SK-N-SH treated with all-trans-retinoic acid at 6 μM for 48 hours (cell line): ENCODE measurements around the gene PER2.
"Not testable (repeated sequence)": the region's sequence is repeated elsewhere in the genome, so short reads cannot be mapped to it uniquely, and the experiment has no call there.

Experiments
- ATAC-seq: fragments of 200-7000 bp; cut with Tn5 transposase; 3 replicates; pipeline ENCODE4 v1.9.1; 2020; ENCODE audit warnings: mild to moderate bottlenecking, moderate library complexity
- ARNTL ChIP-seq: fragments of 450-650 bp; formaldehyde crosslinking; IDR thresholded peaks from 2 replicates; pipeline ENCODE4 v1.5.0; 2020; ENCODE audit warnings: low read depth, mild to moderate bottlenecking, moderate library complexity, borderline replicate concordance
- BACH2 ChIP-seq: fragments of 250-450 bp; sonication (Bioruptor Pico); IDR thresholded peaks from 2 replicates; pipeline ENCODE4 v1.9.0; 2021; ENCODE audit warnings: mild to moderate bottlenecking, borderline replicate concordance
- CREB5 ChIP-seq: fragments of 250-450 bp; sonication (Bioruptor Pico); IDR thresholded peaks from 2 replicates; pipeline ENCODE4 v1.5.1; 2020; ENCODE audit warnings: low read depth, mild to moderate bottlenecking, moderate library complexity
- CSDC2 ChIP-seq: fragments of 250-450 bp; sonication (Bioruptor Pico); IDR thresholded peaks from 2 replicates; pipeline ENCODE4 v1.5.0; 2020; ENCODE audit warnings: mild to moderate bottlenecking, moderate library complexity
- CSRNP3 ChIP-seq: fragments of 250-450 bp; sonication (Bioruptor Pico); IDR thresholded peaks from 2 replicates; pipeline ENCODE4 v1.5.1; 2021; ENCODE audit warnings: mild to moderate bottlenecking, moderate library complexity
- ESRRG ChIP-seq: fragments of 250-450 bp; sonication (Bioruptor Pico); IDR thresholded peaks from 2 replicates; pipeline ENCODE4 v1.6.1; 2021; ENCODE audit warnings: mild to moderate bottlenecking
- GLIS3 ChIP-seq: fragments of 250-450 bp; sonication (Bioruptor Pico); IDR thresholded peaks from 2 replicates; pipeline ENCODE4 v1.5.0; 2020; ENCODE audit warnings: mild to moderate bottlenecking, moderate library complexity
- ISL1 ChIP-seq: fragments of 250-450 bp; sonication (Bioruptor Pico); IDR thresholded peaks from 2 replicates; pipeline ENCODE4 v2.1.2; 2022; ENCODE audit warnings: mild to moderate bottlenecking, moderate library complexity
- OSR1 ChIP-seq: fragments of 250-450 bp; sonication (Bioruptor Pico); IDR thresholded peaks from 2 replicates; pipeline ENCODE4 v1.8.0; 2022; ENCODE audit warnings: moderate library complexity, mild to moderate bottlenecking, inconsistent platforms
- PATZ1 ChIP-seq: fragments of 250-450 bp; sonication (Bioruptor Pico); IDR thresholded peaks from 2 replicates; pipeline ENCODE4 v1.8.0; 2020; ENCODE audit warnings: mild to moderate bottlenecking, moderate library complexity, borderline replicate concordance
- RARB ChIP-seq: fragments of 250-450 bp; sonication (Bioruptor Pico); IDR thresholded peaks from 2 replicates; pipeline ENCODE4 v1.8.0; 2021; ENCODE audit warnings: mild to moderate bottlenecking, moderate library complexity
- SNAI2 ChIP-seq: fragments of 250-450 bp; sonication (Bioruptor Pico); IDR thresholded peaks from 2 replicates; pipeline ENCODE4 v1.5.0; 2020; ENCODE audit warnings: mild to moderate bottlenecking, moderate library complexity
- TCF4 ChIP-seq: fragments of 250-450 bp; sonication (Bioruptor Pico); IDR thresholded peaks from 2 replicates; pipeline ENCODE4 v1.8.0; 2021; ENCODE audit warnings: mild to moderate bottlenecking, moderate library complexity, borderline replicate concordance
- TOX ChIP-seq: fragments of 250-450 bp; sonication (Bioruptor Pico); IDR thresholded peaks from 2 replicates; pipeline ENCODE4 v1.8.0; 2021; ENCODE audit warnings: mild to moderate bottlenecking, moderate library complexity, borderline replicate concordance
- TSHZ2 ChIP-seq: fragments of 250-450 bp; sonication (Bioruptor Pico); IDR thresholded peaks from 2 replicates; pipeline ENCODE4 v1.5.0; 2020; ENCODE audit warnings: mild to moderate bottlenecking, moderate library complexity
- ZFP3 ChIP-seq: fragments of 250-450 bp; sonication (Bioruptor Pico); IDR thresholded peaks from 2 replicates; pipeline ENCODE4 v1.5.0; 2020; ENCODE audit warnings: mild to moderate bottlenecking, moderate library complexity
- ZFP30 ChIP-seq: fragments of 450-650 bp; formaldehyde crosslinking; IDR thresholded peaks from 2 replicates; pipeline ENCODE4 v1.5.0; 2022; ENCODE audit warnings: mild to moderate bottlenecking, moderate library complexity
- ZNF8 ChIP-seq: fragments of 450-650 bp; formaldehyde crosslinking; IDR thresholded peaks from 2 replicates; pipeline ENCODE4 v1.5.0; 2020; ENCODE audit warnings: mild to moderate bottlenecking, moderate library complexity

Gene PER2

DNA sequence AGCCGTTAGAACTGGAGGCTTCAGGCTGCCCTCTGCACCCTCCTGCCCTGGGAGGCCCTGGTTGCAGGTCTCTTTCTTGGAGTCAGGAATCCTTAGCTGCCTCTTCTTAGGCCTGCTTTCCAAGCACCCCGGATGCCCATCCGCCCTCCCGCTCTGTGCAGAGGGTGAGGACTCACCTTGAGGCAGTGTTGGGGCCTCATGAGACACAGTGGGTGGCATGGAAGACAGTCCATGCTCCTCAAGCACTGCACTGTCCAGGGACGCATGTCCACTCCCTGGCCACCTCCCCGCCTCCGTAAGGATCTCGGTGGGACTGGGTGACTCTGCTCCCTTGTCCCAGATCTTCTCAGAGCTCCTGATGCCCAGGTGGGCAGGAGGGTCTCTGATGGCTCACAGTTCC is 26.2 kb upstream of the PER2 start (continued):
- TF ChIP-seq CREB5 (CRISPR knock-in tag) (no peak), ISL1 (no peak), TCF4 (CRISPR knock-in tag) (no peak), TOX (CRISPR knock-in tag) (no peak), PATZ1 (CRISPR knock-in tag) (no peak), ZFP3 (CRISPR knock-in tag) (no peak), BACH2 (no peak), CSRNP3 (CRISPR knock-in tag) (no peak)

GRCh38 chr2:238313991-238314350 is 25.6 kb upstream of the PER2 start:
- ATAC-seq, result no peak
- TF ChIP-seq CSRNP3 (CRISPR knock-in tag) (no peak), OSR1 (CRISPR knock-in tag) (no peak), RARB (no peak), ARNTL (no peak), ESRRG (CRISPR knock-in tag) (no peak), ZFP3 (CRISPR knock-in tag) (no peak), GLIS3 (CRISPR knock-in tag) (no peak), CSDC2 (CRISPR knock-in tag) (no peak)
- TF ChIP-seq, all 23 proteins: peak for 0

- no peak for ATAC-seq
- TF ChIP-seq GLIS3 (CRISPR knock-in tag) (no peak), ISL1 (no peak), ZFP3 (CRISPR knock-in tag) (no peak), BACH2 (no peak), TSHZ2 (CRISPR knock-in tag) (no peak), ARNTL (no peak), ZFP30 (CRISPR knock-in tag) (no peak), SNAI2 (CRISPR knock-in tag) (no peak), ZNF8 (no peak), ESRRG (CRISPR knock-in tag) (no peak), PATZ1 (CRISPR knock-in tag) (no peak)
Observed at GRCh38 chr2:238313289-238313990, 25.0 kb upstream of the PER2 start.

DNA sequence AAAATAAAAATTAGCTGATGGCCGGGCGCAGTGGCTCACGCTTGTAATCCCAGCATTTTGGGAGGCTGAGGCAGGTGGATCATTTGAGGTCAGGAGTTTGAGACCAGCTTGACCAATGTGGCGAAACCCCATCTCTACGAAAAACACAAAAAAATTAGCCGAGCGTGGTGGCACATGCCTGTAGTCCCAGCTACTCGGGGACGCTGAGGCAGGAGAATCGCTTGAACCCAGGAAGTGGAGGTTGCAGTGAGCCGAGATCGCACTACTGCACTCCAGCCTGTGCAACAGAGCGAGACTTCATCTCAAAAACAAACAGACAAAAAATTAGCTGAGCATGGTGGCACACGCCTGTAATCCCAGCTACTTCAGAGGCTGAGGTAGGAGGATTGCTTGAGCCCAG is 22.3 kb upstream of the PER2 start:
- ATAC-seq, result not testable (repeated sequence)
